A673 (cell line): Measurements from ENCODE around the gene TPK1. TPM values are rescaled to one million over a fixed set of nuclear protein-coding genes. Genes with fewer than 3 reads are reported as not detected.

Experiments
- BruUV-seq: library from RNA; stranded (reverse); fragments of 400-500 nt; replicated peaks from 2 replicates; lab custom pipeline; 2021; lab: Mats Ljungman, UMichigan
- CTCF ChIA-PET: fragments of 300-600 bp; sonication (Branson Sonifier 250); formaldehyde crosslinking; loops from one replicate; lab custom pipeline; 2022; ENCODE audit warnings: antibody characterized with exemption; lab: Charles Lee
- POLR2A ChIA-PET: fragments of 300-600 bp; sonication (Branson Sonifier 250); formaldehyde crosslinking; loops from one replicate; lab custom pipeline; 2022; ENCODE audit warnings: antibody characterized with exemption; ENCODE audit not compliant: low non-redundant PET; lab: Charles Lee
- DNase-seq: peaks from one replicate; pipeline ENCODE4 v3.0.0-alpha.2; 2015; ENCODE audit warnings: low spot score
- H3K27ac ChIP-seq: fragments of 200-600 bp; sonication (generic); 2 replicates; pipeline ENCODE4 v1.5.1; 2016; ENCODE audit warnings: mixed run types, low read depth, mild to moderate bottlenecking, mixed read lengths, antibody characterized with exemption, low read length; ENCODE audit not compliant: poor library complexity, severe bottlenecking
- H3K27me3 ChIP-seq: fragments of 200-600 bp; sonication (generic); replicated peaks from 2 replicates; pipeline ENCODE4 v1.6.1; 2017; ENCODE audit warnings: mixed run types, low read depth, mild to moderate bottlenecking, mixed read lengths, antibody characterized with exemption, low read length; ENCODE audit not compliant: insufficient read depth, poor library complexity
- H3K36me3 ChIP-seq: fragments of 200-600 bp; sonication (generic); 2 replicates; pipeline ENCODE4 v1.6.1; 2016; ENCODE audit warnings: mixed run types, mild to moderate bottlenecking, mixed read lengths, antibody characterized with exemption, low read length; ENCODE audit not compliant: insufficient read depth, poor library complexity, severe bottlenecking
- H3K4me1 ChIP-seq: fragments of 200-600 bp; sonication (generic); 2 replicates; pipeline ENCODE4 v1.6.1; 2017; ENCODE audit warnings: mixed run types, mild to moderate bottlenecking, mixed read lengths, antibody characterized with exemption, low read length; ENCODE audit not compliant: insufficient read depth, poor library complexity, severe bottlenecking
- H3K4me3 ChIP-seq: fragments of 200-600 bp; sonication (generic); 2 replicates; pipeline ENCODE4 v1.5.1; 2016; ENCODE audit warnings: low read depth, mixed run types, mild to moderate bottlenecking, mixed read lengths, low read length; ENCODE audit not compliant: poor library complexity, severe bottlenecking
- H3K9me3 ChIP-seq: fragments of 200-600 bp; sonication (generic); 2 replicates; pipeline ENCODE4 v1.6.1; 2016; ENCODE audit warnings: mixed run types, low read depth, mild to moderate bottlenecking, mixed read lengths, antibody characterized with exemption, low read length; ENCODE audit not compliant: poor library complexity, severe bottlenecking
- EZH2 ChIP-seq: fragments of 200-600 bp; sonication (generic); IDR thresholded peaks from 2 replicates; pipeline ENCODE4 v1.6.1; 2017; ENCODE audit warnings: borderline replicate concordance, low read depth, mild to moderate bottlenecking, mixed read lengths, antibody characterized with exemption, low read length; ENCODE audit not compliant: poor library complexity, severe bottlenecking
- intact Hi-C: fragments of 100-400 bp; cut with micrococcal nuclease; formaldehyde crosslinking; loops from one replicate; pipeline ENCODE4 v1.10.0; 2022; ENCODE audit not compliant: unreplicated experiment
- total RNA-seq: library from RNA; stranded (reverse); gene quantifications from 2 replicates; pipeline ENCODE4 v1.2.3, GENCODE V29; 2021
- TF ChIP-seq, protein P1 (sequence below): fragments of 300-800, 200-600 bp; sonication (generic); conservative IDR thresholded peaks from 2 replicates; pipeline ENCODE4 v1.5.1; 2017; ENCODE audit warnings: low read depth, mild to moderate bottlenecking, antibody characterized with exemption, low read length, moderate library complexity, mixed read lengths

The TPK1 gene
- total RNA-seq, 1 experiment from 2014 or later, result 3.5 TPM

GRCh38 chr7:144776447-144776846, 59.4 kb downstream of the TPK1 start:
- ChIA-PET POLR2A (no interaction called here), CTCF (no interaction called here)
- DNase-seq, result no peak
- no peaks in the 10 kb centered on the region for H3K36me3 ChIP-seq
- H3K27ac ChIP-seq, result no peak overlapping the region
- BruUV-seq, result no TSS peak
- H3K4me1 ChIP-seq, result no peaks in the 10 kb centered on the region
- no peaks in the 10 kb centered on the region for H3K27me3 ChIP-seq
- intact Hi-C loops, result no loop called here
- no peaks in the 10 kb centered on the region for H3K9me3 ChIP-seq
- TF ChIP-seq, protein P1, sequence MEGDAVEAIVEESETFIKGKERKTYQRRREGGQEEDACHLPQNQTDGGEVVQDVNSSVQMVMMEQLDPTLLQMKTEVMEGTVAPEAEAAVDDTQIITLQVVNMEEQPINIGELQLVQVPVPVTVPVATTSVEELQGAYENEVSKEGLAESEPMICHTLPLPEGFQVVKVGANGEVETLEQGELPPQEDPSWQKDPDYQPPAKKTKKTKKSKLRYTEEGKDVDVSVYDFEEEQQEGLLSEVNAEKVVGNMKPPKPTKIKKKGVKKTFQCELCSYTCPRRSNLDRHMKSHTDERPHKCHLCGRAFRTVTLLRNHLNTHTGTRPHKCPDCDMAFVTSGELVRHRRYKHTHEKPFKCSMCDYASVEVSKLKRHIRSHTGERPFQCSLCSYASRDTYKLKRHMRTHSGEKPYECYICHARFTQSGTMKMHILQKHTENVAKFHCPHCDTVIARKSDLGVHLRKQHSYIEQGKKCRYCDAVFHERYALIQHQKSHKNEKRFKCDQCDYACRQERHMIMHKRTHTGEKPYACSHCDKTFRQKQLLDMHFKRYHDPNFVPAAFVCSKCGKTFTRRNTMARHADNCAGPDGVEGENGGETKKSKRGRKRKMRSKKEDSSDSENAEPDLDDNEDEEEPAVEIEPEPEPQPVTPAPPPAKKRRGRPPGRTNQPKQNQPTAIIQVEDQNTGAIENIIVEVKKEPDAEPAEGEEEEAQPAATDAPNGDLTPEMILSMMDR, result no peak
- no peak for TF ChIP-seq EZH2
- H3K4me3 ChIP-seq, result no peak overlapping the region

- intact Hi-C loops, result no loop called here
- Histone ChIP-seq H3K36me3 (no peaks in the 10 kb centered on the region), H3K27me3 (no peaks in the 10 kb centered on the region), H3K9me3 (no peaks in the 10 kb centered on the region), H3K4me1 (no peaks in the 10 kb centered on the region), H3K4me3 (no peak overlapping the region), H3K27ac (no peak overlapping the region)
- TF ChIP-seq, protein P1, result no peak
- TF ChIP-seq EZH2, result no peak
- DNase-seq, result no peak
- ChIA-PET CTCF (no interaction called here), POLR2A (no interaction called here)
- BruUV-seq, result no TSS peak
Observed at GRCh38 chr7:144775749-144776148, 60.1 kb downstream of the TPK1 start.

- CTCF ChIA-PET, result no interaction called here
- POLR2A ChIA-PET, result no interaction called here
- Histone ChIP-seq H3K27ac (no peak overlapping the region), H3K27me3 (no peaks in the 10 kb centered on the region), H3K36me3 (no peaks in the 10 kb centered on the region), H3K4me3 (no peak overlapping the region), H3K9me3 (no peaks in the 10 kb centered on the region), H3K4me1 (no peaks in the 10 kb centered on the region)
- no peak for TF ChIP-seq EZH2
- TF ChIP-seq, protein P1, result no peak
- BruUV-seq, result no TSS peak
- intact Hi-C loops, result no loop called here
- no peak for DNase-seq
Observed at GRCh38 chr7:144771927-144772326, 63.9 kb downstream of the TPK1 start.
